Measurements from ENCODE around the gene RFC5. TPM values are rescaled to one million over a fixed set of nuclear protein-coding genes. Genes with fewer than 3 reads are reported as not detected.
"Not testable (repeated sequence)": the region's sequence is repeated elsewhere in the genome, so short reads cannot be mapped to it uniquely, and the experiment has no call there.

The RFC5 gene
- 5.2 TPM for total RNA-seq
- long read RNA-seq, partial matches to known transcripts: 1 of 6 reads
- long read RNA-seq, other reads (novel, unspliced or antisense): 3 of 6 reads

- ATAC-seq: peak; percentile 100
- intact Hi-C loops (cut with micrococcal nuclease): no loop called here
- DNase-seq: peak; percentile 99
These were observed at the start of gene RFC5 for GRCh38 chr12:118016424-118017264. Gene RFC5 (plus strand): TSS chr12:118016703. CDS start chr12:118016828, 125 bp downstream.

GRCh38 chr12:117967043-117967442, 49.5 kb upstream of the RFC5 start:
- no peak for ATAC-seq

GRCh38 chr12:117967512-117967911, 49.0 kb upstream of the RFC5 start:
- intact Hi-C loops (cut with micrococcal nuclease): no loop called here
- DNase-seq: no peak
- ATAC-seq: no peak

More at GRCh38 chr12:117967043-117967442, 49.5 kb upstream of the RFC5 start:
- DNase-seq: no peak
- intact Hi-C loops (cut with micrococcal nuclease): no loop called here

GRCh38 chr12:117968151-117968789, 48.2 kb upstream of the RFC5 start:
- DNase-seq: no peak
- intact Hi-C loops (cut with micrococcal nuclease): no loop called here
- no peak for ATAC-seq

- intact Hi-C loops (cut with micrococcal nuclease): no loop called here
- ATAC-seq: no peak
- DNase-seq: no peak
These were observed 47.5 kb upstream of the RFC5 start, which contains the start of gene KSR2 for GRCh38 chr12:117968826-117969659. Gene KSR2 (minus strand): TSS chr12:117968990. CDS start chr12:117968255, 735 bp downstream.

GRCh38 chr12:117970334-117970733, 46.2 kb upstream of the RFC5 start:
- DNase-seq: no peak
- intact Hi-C loops (cut with micrococcal nuclease): no loop called here
- no peak for ATAC-seq

GRCh38 chr12:117972301-117972700, 44.2 kb upstream of the RFC5 start:
- ATAC-seq: no peak
- intact Hi-C loops (cut with micrococcal nuclease): no loop called here

GRCh38 chr12:117975006-117975405, 41.5 kb upstream of the RFC5 start:
- DNase-seq (no peak), ATAC-seq (no peak)
- intact Hi-C loops (cut with micrococcal nuclease): no loop called here

More at GRCh38 chr12:117972301-117972700, 44.2 kb upstream of the RFC5 start:
- no peak for DNase-seq

GRCh38 chr12:117977373-117977772, 39.1 kb upstream of the RFC5 start:
- intact Hi-C loops (cut with micrococcal nuclease): no loop called here
- no peak for ATAC-seq
- DNase-seq: no peak

DNA sequence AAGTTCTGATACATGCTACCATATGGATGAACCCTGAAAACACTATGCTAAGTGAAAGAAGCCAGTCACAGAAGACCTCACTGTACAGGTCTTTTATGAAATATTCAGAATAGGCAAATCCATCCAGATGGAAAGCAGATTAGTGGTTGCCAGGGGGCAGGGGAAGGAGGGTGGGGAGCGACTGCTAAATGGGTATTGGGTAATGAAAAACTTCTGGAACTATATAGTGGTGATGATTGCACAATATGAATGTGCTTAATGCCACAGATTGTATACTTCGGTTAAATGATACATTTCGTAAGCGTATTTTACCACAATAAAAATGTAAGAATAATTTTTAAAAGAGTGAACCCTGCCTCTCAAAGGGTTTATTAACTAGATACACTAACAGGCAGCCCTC, 35.9 kb upstream of the RFC5 start:
- ATAC-seq: no peak
- intact Hi-C loops (cut with micrococcal nuclease): no loop called here
- DNase-seq: no peak

GRCh38 chr12:117981267-117981666, 35.2 kb upstream of the RFC5 start:
- ATAC-seq (no peak), DNase-seq (no peak)
- intact Hi-C loops (cut with micrococcal nuclease): no loop called here

- intact Hi-C loops (cut with micrococcal nuclease): no loop called here
These were observed 31.3 kb upstream of the RFC5 start for GRCh38 chr12:117985182-117985581.

GRCh38 chr12:117986705-117987469, 29.6 kb upstream of the RFC5 start:
- intact Hi-C loops (cut with micrococcal nuclease): no loop called here
- ATAC-seq (no peak), DNase-seq (no peak)

More at GRCh38 chr12:117985182-117985581, 31.3 kb upstream of the RFC5 start:
- DNase-seq (no peak), ATAC-seq (no peak)

DNA sequence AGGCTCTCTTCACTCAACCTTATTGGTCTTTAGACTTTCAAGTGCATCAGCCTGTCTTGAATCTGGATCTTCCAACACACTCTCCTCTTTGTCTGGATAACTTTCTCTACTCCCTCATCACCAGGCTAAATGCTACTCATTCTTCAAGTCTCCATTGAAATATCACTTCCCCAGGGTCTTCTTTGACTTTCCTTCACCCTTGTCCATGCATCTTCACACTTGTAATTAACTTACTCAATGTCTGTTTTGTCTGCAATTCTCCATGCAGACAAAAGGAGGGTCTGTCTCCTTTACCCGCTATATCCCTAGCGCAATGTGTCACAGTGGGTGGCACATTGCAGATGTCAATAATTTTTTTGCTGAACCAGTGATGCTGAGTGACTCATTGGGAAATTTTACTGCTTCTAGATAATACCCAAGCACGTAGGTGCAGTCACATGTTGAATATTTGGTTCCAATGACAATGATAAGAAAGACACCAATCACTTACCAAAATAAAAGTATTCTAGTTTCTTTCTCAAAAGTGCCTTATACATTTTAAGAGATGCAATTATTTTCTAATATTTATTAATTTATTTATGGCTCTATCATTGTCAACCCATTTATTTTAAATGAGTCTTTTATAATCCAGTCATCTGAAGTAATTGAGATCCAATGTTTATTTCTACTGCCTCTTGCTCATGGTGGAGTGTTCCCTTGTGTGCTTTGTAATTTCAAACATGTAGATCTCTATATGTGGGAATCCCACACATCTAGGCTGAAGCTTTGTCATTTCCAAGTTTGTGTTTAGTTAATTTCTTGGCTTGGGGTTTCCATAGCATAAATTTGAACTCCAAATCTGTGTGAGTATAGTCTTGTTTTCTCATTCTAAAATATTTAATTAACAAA, 21.7 kb upstream of the RFC5 start:
- no peak for DNase-seq
- intact Hi-C loops (cut with micrococcal nuclease): no loop called here
- ATAC-seq: no peak

DNA sequence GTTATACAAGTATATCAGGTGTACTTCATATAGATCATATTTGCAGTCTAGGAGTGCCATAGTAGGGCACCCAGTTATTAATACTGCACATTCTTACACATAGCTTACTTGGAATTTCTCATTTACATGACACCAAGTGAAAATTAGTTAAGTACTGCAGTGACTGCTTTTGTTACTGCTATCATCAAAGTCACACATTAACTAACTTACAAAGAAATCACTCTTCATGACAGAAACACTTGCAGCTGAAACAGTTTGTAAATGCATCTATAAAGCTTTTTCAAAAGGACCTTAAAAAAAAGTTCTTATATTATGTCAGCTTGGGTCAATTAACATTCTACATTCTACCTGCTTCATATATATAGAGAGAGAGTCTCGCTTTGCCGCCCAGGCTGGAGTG, 17.8 kb upstream of the RFC5 start:
- DNase-seq (no peak), ATAC-seq (no peak)
- intact Hi-C loops (cut with micrococcal nuclease): no loop called here

- ATAC-seq; intact Hi-C loops (cut with micrococcal nuclease); DNase-seq: not testable (repeated sequence)
These were observed 16.7 kb upstream of the RFC5 start for GRCh38 chr12:117999806-118000205.

GRCh38 chr12:118010903-118011302, 5.6 kb upstream of the RFC5 start:
- intact Hi-C loops (cut with micrococcal nuclease): no loop called here
- no peak for ATAC-seq
- no peak for DNase-seq

GRCh38 chr12:118011377-118011776, 5.1 kb upstream of the RFC5 start:
- intact Hi-C loops (cut with micrococcal nuclease): no loop called here
- no peak for ATAC-seq
- DNase-seq: no peak

Measured in left ventricle myocardium superior (tissue), 1 donor.